Epithelial cell of prostate (primary cell): ENCODE data around the gene TEKT4.
"Not testable (repeated sequence)": the region's sequence is repeated elsewhere in the genome, so short reads cannot be mapped to it uniquely, and the experiment has no call there.

ENCODE experiments used
- DNase-seq: peaks from one replicate; pipeline ENCODE4 v3.0.0-alpha.2; 2011; ENCODE audit warnings: low read depth, low spot score
- H3K27ac ChIP-seq: fragments of 450-650 bp; 2 replicates; pipeline ENCODE4 v1.5.1; 2017; ENCODE audit warnings: mild to moderate bottlenecking

The TEKT4 gene

DNA sequence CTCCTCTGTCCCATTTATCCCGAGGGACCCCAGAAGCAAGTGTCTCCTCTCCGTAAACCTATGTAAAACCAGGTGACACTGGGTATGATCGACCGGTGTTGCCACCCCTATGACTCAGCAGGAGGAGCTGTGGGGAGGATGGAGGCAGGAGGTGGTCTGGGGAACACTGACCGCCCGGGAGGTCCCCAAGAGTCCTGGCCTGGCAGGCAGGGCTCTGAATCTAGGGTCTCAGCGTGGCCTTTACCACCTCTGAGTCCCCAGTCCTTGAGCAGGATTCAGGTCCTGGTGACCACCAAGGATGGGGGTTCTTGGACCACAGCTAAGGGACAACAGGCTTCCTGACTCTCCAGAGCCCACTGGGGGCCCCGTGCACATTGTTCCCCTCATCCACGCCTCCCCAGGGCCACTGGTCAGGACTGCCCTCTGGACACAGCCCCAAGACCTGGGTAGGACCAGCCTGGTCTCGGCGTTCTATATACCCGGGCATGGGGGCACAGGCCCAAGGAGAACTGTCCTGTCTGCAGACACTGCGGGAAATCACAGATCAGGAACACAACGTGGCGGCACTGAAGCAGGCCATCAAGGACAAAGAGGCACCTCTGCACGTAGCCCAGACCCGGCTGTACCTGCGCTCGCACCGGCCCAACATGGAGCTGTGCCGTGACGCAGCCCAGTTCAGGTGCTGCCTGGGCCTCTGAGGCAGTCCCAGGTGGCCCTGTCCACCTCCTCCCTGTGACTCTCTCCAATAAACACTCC, 4.0 kb downstream of the TEKT4 start:
- DNase-seq: no peak
- no peak overlapping the region for H3K27ac ChIP-seq

DNA sequence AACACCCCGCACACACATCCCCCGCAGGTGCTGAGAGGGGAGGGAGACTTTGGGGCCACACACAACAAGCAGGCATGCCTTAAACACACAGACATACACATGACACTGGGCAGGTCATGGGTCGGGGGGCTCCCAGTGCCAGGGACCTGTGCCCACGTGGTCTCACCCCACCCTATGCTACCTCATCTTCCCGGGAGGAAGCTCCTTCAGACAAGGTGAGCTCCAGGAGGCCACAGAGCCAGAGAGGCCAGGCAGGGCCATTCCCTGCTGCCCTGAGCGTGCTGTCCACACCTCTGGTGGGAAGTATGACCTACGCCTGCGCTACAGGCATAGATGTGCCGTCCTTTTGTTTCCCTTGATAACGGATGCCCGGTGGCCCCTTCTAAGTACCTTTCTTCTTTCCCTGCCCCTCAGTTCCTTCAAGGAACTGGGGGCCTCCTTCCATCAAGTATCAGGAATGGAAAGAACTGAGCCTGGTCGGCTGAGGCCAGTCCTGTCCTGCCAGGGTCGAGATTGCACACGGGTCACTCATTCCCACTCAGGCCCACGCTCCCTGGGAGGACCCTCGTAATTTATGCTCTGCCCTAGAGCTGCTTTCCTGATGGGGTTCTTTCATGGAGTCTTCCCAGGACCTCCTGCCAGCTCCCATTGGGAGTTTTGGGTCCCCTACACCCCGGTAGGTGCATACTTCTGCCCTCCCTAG, 4.7 kb downstream of the TEKT4 start:
- H3K27ac ChIP-seq: no peak overlapping the region
- no peak for DNase-seq

GRCh38 chr2:94876523-94876863, 5.3 kb downstream of the TEKT4 start:
- no peak for DNase-seq
- H3K27ac ChIP-seq: no peak overlapping the region

- DNase-seq: no peak
- H3K27ac ChIP-seq: no peak overlapping the region
These were observed 5.9 kb downstream of the TEKT4 start for GRCh38 chr2:94877129-94877528.

DNA sequence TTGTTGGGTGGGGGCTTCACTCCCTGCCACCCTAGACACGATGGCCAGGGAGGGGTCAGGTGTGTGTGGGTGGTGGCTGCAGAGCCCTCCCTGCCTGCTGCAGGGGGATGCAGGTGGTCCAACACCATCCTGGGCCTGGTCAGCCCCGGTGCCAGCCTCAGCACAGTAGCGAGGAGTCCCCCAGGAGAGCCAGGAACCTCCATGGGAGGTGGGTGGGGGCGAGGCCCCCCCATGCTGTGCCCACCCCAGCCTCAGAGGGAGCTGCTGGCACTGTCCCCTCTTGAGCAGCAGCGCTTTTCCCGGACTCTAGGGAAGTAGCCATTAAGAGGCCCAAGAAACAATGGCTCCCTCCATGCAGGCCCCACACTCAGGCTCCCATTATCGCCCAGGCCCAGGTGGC, 7.3 kb downstream of the TEKT4 start:
- H3K27ac ChIP-seq, DNase-seq: not testable (repeated sequence)

DNA sequence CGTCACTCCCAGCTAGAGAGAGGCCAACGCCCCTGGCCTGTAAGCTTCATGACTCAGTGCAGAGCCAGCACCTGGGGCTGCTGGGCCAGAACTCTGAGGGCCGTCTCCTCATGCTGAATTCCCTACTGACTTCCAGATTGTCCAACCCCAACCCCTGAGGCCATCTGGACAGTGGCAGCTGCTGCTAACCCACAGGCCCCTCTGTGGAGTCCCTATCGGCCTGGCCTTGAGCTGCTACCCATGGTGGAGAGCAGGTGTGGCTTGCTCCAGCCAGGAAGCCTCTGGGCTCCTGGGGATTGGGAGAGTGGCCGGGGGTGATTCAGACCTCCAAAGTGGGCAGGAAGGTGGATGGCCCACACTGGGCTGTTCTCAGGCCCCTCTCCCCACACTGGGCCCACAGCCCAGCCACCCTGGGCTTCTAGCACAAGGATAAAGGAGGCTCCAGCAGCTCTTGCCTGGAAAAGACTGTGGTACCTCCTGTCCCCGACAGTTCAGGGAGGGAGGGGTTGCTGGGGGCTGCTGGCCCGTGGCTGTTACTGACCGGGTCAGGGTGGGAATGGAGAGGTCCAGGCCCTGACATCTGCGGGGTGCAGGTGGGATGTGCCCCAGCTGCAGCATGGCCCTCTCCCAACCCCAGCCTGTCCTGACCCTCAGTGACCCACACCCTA, 8.2 kb downstream of the TEKT4 start:
- H3K27ac ChIP-seq: no peak overlapping the region
- no peak for DNase-seq

DNA sequence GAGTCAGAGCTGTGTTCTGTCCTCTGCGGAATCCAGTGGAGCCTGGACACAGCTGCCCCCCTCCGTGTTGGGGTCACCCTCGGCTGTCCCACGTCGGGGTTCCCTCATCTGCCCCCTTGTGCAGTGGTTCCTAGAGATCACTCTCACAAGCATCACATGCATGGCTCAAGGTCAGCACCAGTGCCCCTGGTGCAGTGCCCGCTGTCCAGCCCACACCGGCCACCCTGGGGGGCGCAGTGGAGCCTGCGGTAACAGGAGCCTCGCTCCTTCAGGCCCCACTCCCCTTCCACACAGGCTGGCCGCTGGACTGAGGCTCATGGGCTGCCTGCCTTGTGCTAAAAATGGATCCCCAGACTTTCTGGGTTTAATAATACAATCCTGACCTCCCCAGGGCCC, 8.8 kb downstream of the TEKT4 start:
- no peak overlapping the region for H3K27ac ChIP-seq
- no peak for DNase-seq

DNA sequence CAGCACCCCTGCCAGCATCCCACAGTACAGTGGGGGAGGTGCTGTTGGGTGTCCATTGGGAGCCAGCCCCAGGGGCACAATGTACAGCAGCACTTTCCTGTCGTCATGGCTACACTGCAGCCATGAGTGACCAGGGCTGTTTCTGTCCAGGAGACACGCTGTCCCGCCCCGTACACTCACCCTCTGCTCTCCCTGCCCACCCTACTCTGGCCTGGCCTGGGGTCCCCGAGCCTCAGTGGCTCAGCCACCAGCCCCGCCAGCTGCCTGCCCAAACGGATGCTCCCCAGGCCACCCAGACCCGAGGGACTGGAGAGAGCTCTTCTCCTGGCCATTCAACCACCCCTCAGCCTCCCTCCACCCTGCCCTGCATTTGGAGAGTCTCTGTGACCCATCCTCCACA, 9.3 kb downstream of the TEKT4 start:
- no peak for DNase-seq
- H3K27ac ChIP-seq: no peak overlapping the region

- no peak overlapping the region for H3K27ac ChIP-seq
- no peak for DNase-seq
These were observed 9.8 kb downstream of the TEKT4 start for GRCh38 chr2:94881070-94881469.

- no peak overlapping the region for H3K27ac ChIP-seq
- DNase-seq: no peak
These were observed 19.0 kb downstream of the TEKT4 start for GRCh38 chr2:94890234-94890633.

- not testable (repeated sequence) for H3K27ac ChIP-seq
These were observed 24.0 kb downstream of the TEKT4 start for GRCh38 chr2:94895273-94895672.

GRCh38 chr2:94906976-94907375, 35.7 kb downstream of the TEKT4 start:
- DNase-seq, H3K27ac ChIP-seq: not testable (repeated sequence)

More at GRCh38 chr2:94895273-94895672, 24.0 kb downstream of the TEKT4 start:
- peak; percentile 26 for DNase-seq

- H3K27ac ChIP-seq: no peak overlapping the region
- no peak for DNase-seq
These were observed 52.0 kb downstream of the TEKT4 start for GRCh38 chr2:94923196-94923595.

DNA sequence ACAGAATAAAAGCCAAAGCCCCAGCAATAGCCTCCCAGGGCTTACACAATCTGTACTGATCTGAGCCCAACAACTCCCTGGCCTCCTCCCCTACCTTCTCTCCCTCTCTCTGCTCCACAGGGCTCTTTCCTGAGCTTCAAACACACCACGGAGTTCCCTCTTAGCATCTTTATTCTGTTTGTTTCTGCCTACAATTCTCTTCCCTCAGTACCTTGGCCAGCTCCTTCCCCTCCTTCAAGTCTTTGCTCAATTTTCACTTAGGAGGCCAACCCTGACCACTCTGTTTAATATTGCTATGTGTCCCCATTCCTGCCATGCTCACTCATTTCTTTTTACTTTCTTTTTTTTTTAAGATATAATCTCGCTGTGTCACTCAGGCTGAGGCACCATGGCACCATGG, 53.8 kb downstream of the TEKT4 start:
- H3K27ac ChIP-seq, DNase-seq: not testable (repeated sequence)
